Esophagus muscularis mucosa (tissue), 4 donors: ENCODE results near the gene LYPD6B. TPM values are rescaled to one million over a fixed set of nuclear protein-coding genes. Genes with fewer than 3 reads are reported as not detected.

Source experiments
- DNase-seq: peaks from one replicate; pipeline ENCODE4 v3.0.0-alpha.2; 2017; ENCODE audit errors: extremely low spot score
- H3K27ac ChIP-seq, 4 donors: fragments of 200-600 bp; sonication (generic); replicated peaks in 1 of 4; 1 replicate in 3 of 4; 2 replicates in 1 of 4; pipeline ENCODE4 v1.5.1; 2016 to 2019; ENCODE audit warnings: mild to moderate bottlenecking in 1 of 4
- H3K27me3 ChIP-seq, 4 donors: fragments of 200-600 bp; sonication (generic); one replicate each; pipeline versions ENCODE4 v1.5.1 to v1.6.0; 2016 to 2019
- H3K36me3 ChIP-seq, 4 donors: fragments of 200-600 bp; sonication (generic); one replicate each; pipeline ENCODE4 v1.5.1; 2016 to 2019
- H3K4me1 ChIP-seq, 4 donors: fragments of 200-600 bp; sonication (generic); one replicate each; pipeline ENCODE4 v1.5.1; 2016 to 2019
- H3K4me3 ChIP-seq, 4 donors: fragments of 200-600 bp; sonication (generic); 1 replicate in 2 of 4; 2 replicates in 2 of 4; pipeline ENCODE4 v1.5.1; 2016 to 2019; ENCODE audit warnings: mild to moderate bottlenecking in 4 of 4, moderate library complexity in 1 of 4
- H3K9me3 ChIP-seq, 4 donors: fragments of 200-600 bp; sonication (generic); 1 replicate in 3 of 4; 2 replicates in 1 of 4; pipeline ENCODE4 v1.5.1; 2016 to 2019
- CTCF ChIP-seq, 3 experiments: fragments of 200-600 bp in 2 of 3; fragments of 450-650 bp in 1 of 3; sonication (generic) in 2 of 3; IDR thresholded peaks; one replicate each; pipeline ENCODE4 v1.5.1; 2017 to 2019; ENCODE audit warnings: antibody characterized with exemption in 3 of 3, mild to moderate bottlenecking in 2 of 3, moderate library complexity in 1 of 3
- EP300 ChIP-seq: sonication (generic); formaldehyde crosslinking; IDR thresholded peaks from one replicate; pipeline ENCODE4 v1.6.1; 2017; ENCODE audit warnings: antibody characterized with exemption
- POLR2A ChIP-seq: fragments of 450-650 bp; IDR thresholded peaks from one replicate; pipeline ENCODE4 v1.6.1; 2017; ENCODE audit warnings: antibody characterized with exemption, moderate library complexity, mild to moderate bottlenecking, low read depth
- POLR2AphosphoS5 ChIP-seq, 2 donors: sonication (generic); formaldehyde crosslinking; IDR thresholded peaks; one replicate each; pipeline ENCODE4 v1.6.1; 2017; ENCODE audit warnings: antibody characterized with exemption in 2 of 2
- WGBS: methylation state at CpG from one replicate; pipeline ENCODE4 v1.1.5; 2018; 5-methylcytosine and 5-hydroxymethylcytosine counted together
- intact Hi-C: fragments of 100-400 bp; cut with DNase I; formaldehyde crosslinking; loops from one replicate; pipeline ENCODE4 v1.15.1; 2023
- total RNA-seq, 4 donors: library from RNA; depleted of rRNA; stranded (reverse); fragments of >200 nt; gene quantifications; one replicate each; pipeline versions ENCODE4 v1.1.0 to v1.2.1, GENCODE V29; 2016

Gene LYPD6B
- total RNA-seq, 4 donors from 2014 or later: not detected

DNA sequence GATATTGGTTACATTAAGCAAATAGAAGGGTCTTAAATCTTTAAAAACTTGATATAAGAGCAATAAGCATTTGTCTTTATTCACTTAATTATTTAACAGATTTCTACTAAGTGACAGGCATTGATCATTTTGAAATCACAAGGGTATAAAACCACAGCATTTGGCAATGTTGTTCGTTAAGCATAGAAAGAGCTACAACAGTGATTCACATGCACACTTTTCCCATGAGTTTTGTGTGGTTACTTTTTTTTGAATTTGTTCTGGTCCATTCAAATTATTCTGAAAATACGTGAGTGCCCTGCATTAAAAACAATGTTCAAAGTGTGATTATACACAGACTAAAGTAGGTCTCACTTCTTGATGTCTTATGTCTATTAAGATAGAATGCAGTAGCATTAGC, 52.2 kb downstream of the LYPD6B start:
- H3K9me3 ChIP-seq: no peaks in the 10 kb centered on the region
- H3K36me3 ChIP-seq: no peaks in the 10 kb centered on the region
- no peak overlapping the region for H3K27ac ChIP-seq
- WGBS: 82% methylated on average over 2 of the region's 2 CpGs
- DNase-seq: no peak
- no peaks in the 10 kb centered on the region for H3K4me1 ChIP-seq
- intact Hi-C loops: no loop called here
- TF ChIP-seq CTCF (IDR thresholded peaks at IDR 0.05) (no peak), EP300 (no peak), POLR2AphosphoS5 (IDR thresholded peaks at IDR 0.05) (no peak), POLR2A (no peak)
- no peaks in the 10 kb centered on the region for H3K27me3 ChIP-seq
- no peak overlapping the region for H3K4me3 ChIP-seq

GRCh38 chr2:149093579-149093978, 55.1 kb downstream of the LYPD6B start:
- DNase-seq: no peak
- WGBS: 92% methylated on average over 2 of the region's 2 CpGs
- no peak for TF ChIP-seq CTCF (IDR thresholded peaks at IDR 0.05)
- TF ChIP-seq POLR2AphosphoS5 (IDR thresholded peaks at IDR 0.05): no peak
- TF ChIP-seq POLR2A: no peak
- no peak for TF ChIP-seq EP300

GRCh38 chr2:149094217-149095015, 55.9 kb downstream of the LYPD6B start:
- no peaks in the 10 kb centered on the region for H3K27me3 ChIP-seq
- no peaks in the 10 kb centered on the region for H3K36me3 ChIP-seq
- H3K27ac ChIP-seq: no peak overlapping the region
- no peaks in the 10 kb centered on the region for H3K9me3 ChIP-seq
- no peak for DNase-seq
- WGBS: 69% methylated on average over 5 of the region's 5 CpGs
- intact Hi-C loops: no loop called here
- TF ChIP-seq POLR2AphosphoS5 (IDR thresholded peaks at IDR 0.05): no peak
- TF ChIP-seq CTCF (IDR thresholded peaks at IDR 0.05): no peak
- no peak for TF ChIP-seq POLR2A
- TF ChIP-seq EP300: no peak
- no peak overlapping the region for H3K4me3 ChIP-seq
- no peaks in the 10 kb centered on the region for H3K4me1 ChIP-seq

More at GRCh38 chr2:149093579-149093978, 55.1 kb downstream of the LYPD6B start:
- Histone ChIP-seq H3K4me1 (no peaks in the 10 kb centered on the region), H3K27me3 (no peaks in the 10 kb centered on the region), H3K4me3 (no peak overlapping the region), H3K27ac (no peak overlapping the region), H3K9me3 (no peaks in the 10 kb centered on the region), H3K36me3 (no peaks in the 10 kb centered on the region)
- intact Hi-C loops: no loop called here

- intact Hi-C loops: no loop called here
- WGBS: 39% methylated on average over 2 of the region's 2 CpGs
- TF ChIP-seq CTCF (IDR thresholded peaks at IDR 0.05): no peak
- no peak for TF ChIP-seq POLR2AphosphoS5 (IDR thresholded peaks at IDR 0.05)
- TF ChIP-seq POLR2A: no peak
- no peak for TF ChIP-seq EP300
Observed at GRCh38 chr2:149098701-149099100, 60.2 kb downstream of the LYPD6B start.

More at GRCh38 chr2:149098701-149099100, 60.2 kb downstream of the LYPD6B start:
- Histone ChIP-seq H3K27me3 (no peaks in the 10 kb centered on the region), H3K4me3 (no peak overlapping the region), H3K36me3 (no peaks in the 10 kb centered on the region), H3K27ac (no peak overlapping the region), H3K9me3 (no peaks in the 10 kb centered on the region), H3K4me1 (no peaks in the 10 kb centered on the region)
- no peak for DNase-seq
